Progenitor cell of endocrine pancreas (in vitro differentiated cells): ENCODE measurements around the gene MIER2. TPM values are rescaled to one million over a fixed set of nuclear protein-coding genes. Genes with fewer than 3 reads are reported as not detected.

ENCODE experiments used
- DNase-seq: peaks from one replicate; pipeline ENCODE4 v3.0.0; 2021; ENCODE audit warnings: low spot score; ENCODE audit not compliant: unreplicated experiment
- H3K27ac Mint-ChIP-seq: 2 replicates; pipeline ENCODE4 v1.8.0; 2021; ENCODE audit warnings: mild to moderate bottlenecking, moderate library complexity, mixed read lengths
- H3K27me3 Mint-ChIP-seq: 2 replicates; pipeline ENCODE4 v1.8.0; 2021; ENCODE audit warnings: mixed read lengths
- H3K36me3 Mint-ChIP-seq: 2 replicates; pipeline ENCODE4 v1.8.0; 2022; ENCODE audit warnings: mixed read lengths; ENCODE audit not compliant: insufficient read depth
- H3K4me1 Mint-ChIP-seq: 2 replicates; pipeline ENCODE4 v1.8.0; 2021; ENCODE audit warnings: low read depth, mixed read lengths
- H3K4me3 Mint-ChIP-seq: 2 replicates; pipeline ENCODE4 v1.8.0; 2021; ENCODE audit warnings: low read depth, mild to moderate bottlenecking, moderate library complexity, mixed read lengths
- H3K9me3 Mint-ChIP-seq: 2 replicates; pipeline ENCODE4 v1.8.0; 2021; ENCODE audit warnings: low read depth, mixed read lengths
- CTCF ChIP-seq: fragments of 200-600 bp; sonication (generic); IDR thresholded peaks from one replicate; pipeline ENCODE4 v1.5.0; 2021; ENCODE audit warnings: antibody characterized with exemption, mild to moderate bottlenecking; ENCODE audit not compliant: unreplicated experiment
- total RNA-seq: library from RNA; stranded (reverse); gene quantifications from 2 replicates; pipeline ENCODE4 v1.2.1, GENCODE V29; 2021

The MIER2 gene
- total RNA-seq, 1 donor from 2014 or later = 46.7 TPM

- Mint-ChIP-seq H3K4me1 (no peaks in the 10 kb centered on the region), H3K27ac (no peak overlapping the region), H3K4me3 (no peak overlapping the region), H3K27me3 (peaks cover 48% of the 10 kb centered on the region), H3K9me3 (no peaks in the 10 kb centered on the region), H3K36me3 (no peaks in the 10 kb centered on the region)
- no peak for DNase-seq
- TF ChIP-seq CTCF = no peak
These were observed 23.0 kb upstream of the MIER2 start for GRCh38 chr19:367561-367960.

GRCh38 chr19:366951-367350, 22.4 kb upstream of the MIER2 start:
- H3K4me3 Mint-ChIP-seq = no peak overlapping the region
- H3K4me1 Mint-ChIP-seq = no peaks in the 10 kb centered on the region
- peaks cover 47% of the 10 kb centered on the region for H3K27me3 Mint-ChIP-seq
- H3K27ac Mint-ChIP-seq = no peak overlapping the region
- H3K36me3 Mint-ChIP-seq = no peaks in the 10 kb centered on the region
- no peaks in the 10 kb centered on the region for H3K9me3 Mint-ChIP-seq
- TF ChIP-seq CTCF = no peak
- no peak for DNase-seq

- TF ChIP-seq CTCF = no peak
- no peak for DNase-seq
- Mint-ChIP-seq H3K9me3 (no peaks in the 10 kb centered on the region), H3K4me1 (no peaks in the 10 kb centered on the region), H3K27me3 (peaks cover 40% of the 10 kb centered on the region), H3K27ac (no peak overlapping the region), H3K36me3 (no peaks in the 10 kb centered on the region), H3K4me3 (no peak overlapping the region)
These were observed 21.7 kb upstream of the MIER2 start for GRCh38 chr19:366205-366783.

- TF ChIP-seq CTCF = no peak
- Mint-ChIP-seq H3K4me3 (no peak overlapping the region), H3K36me3 (no peaks in the 10 kb centered on the region), H3K4me1 (no peaks in the 10 kb centered on the region), H3K27me3 (peaks cover 39% of the 10 kb centered on the region), H3K9me3 (no peaks in the 10 kb centered on the region), H3K27ac (no peak overlapping the region)
- no peak for DNase-seq
These were observed 20.1 kb upstream of the MIER2 start for GRCh38 chr19:364496-365287.

- no peaks in the 10 kb centered on the region for H3K9me3 Mint-ChIP-seq
- no peak overlapping the region for H3K4me3 Mint-ChIP-seq
- DNase-seq = no peak
- no peaks in the 10 kb centered on the region for H3K4me1 Mint-ChIP-seq
- no peak for TF ChIP-seq CTCF
- H3K27ac Mint-ChIP-seq = no peak overlapping the region
- H3K36me3 Mint-ChIP-seq = no peaks in the 10 kb centered on the region
- H3K27me3 Mint-ChIP-seq = peaks cover 28% of the 10 kb centered on the region
These were observed 18.1 kb upstream of the MIER2 start for GRCh38 chr19:362683-363082.
